GM18498 (cell line): ENCODE measurements around the gene FKBP1A.

Experiments
- ATAC-seq: cut with Tn5 transposase; IDR thresholded peaks from one replicate; pipeline ENCODE4 v1.9.1; 2021; ENCODE audit warnings: mild to moderate bottlenecking, moderate library complexity; ENCODE audit not compliant: unreplicated experiment

The FKBP1A gene

GRCh38 chr20:1322511-1323245, 70.2 kb downstream of the FKBP1A start:
- no peak for ATAC-seq

GRCh38 chr20:1321654-1321939, 71.3 kb downstream of the FKBP1A start:
- no peak for ATAC-seq

DNA sequence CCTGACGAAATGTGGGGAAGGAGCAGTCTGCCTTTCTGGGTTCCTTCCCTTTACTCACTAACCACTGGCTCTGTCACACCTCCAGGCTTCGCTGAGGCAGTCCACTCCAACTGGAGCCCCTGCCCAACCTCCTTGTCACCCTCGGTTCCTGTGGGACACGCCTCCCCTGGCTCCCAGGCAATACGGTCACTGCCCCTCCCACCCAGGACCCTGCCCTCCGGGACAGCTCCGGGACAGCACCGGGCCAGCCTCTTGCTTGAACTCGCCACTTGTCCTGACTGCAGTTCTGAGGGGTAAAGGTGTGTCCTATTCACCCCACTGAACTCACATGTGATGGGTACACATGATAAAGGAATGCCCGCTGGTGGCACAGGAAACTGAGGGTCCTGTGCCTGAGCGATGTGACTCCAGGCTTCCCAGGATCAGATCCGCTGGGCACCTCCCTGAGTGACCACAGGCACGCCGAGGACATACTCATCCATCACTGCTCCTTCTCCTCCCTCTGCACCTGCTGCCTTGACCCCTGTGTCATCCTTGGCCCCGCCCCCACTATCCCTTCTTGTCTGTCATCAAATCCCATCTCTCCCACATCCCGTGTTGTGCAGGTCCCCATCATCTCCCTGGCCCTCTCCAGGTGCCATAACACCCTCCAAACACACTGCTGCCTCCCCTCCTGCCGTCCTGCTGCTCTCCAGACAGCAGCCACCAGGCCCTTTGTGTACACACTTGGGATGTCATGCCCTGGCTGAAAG, 71.8 kb downstream of the FKBP1A start:
- no peak for ATAC-seq

DNA sequence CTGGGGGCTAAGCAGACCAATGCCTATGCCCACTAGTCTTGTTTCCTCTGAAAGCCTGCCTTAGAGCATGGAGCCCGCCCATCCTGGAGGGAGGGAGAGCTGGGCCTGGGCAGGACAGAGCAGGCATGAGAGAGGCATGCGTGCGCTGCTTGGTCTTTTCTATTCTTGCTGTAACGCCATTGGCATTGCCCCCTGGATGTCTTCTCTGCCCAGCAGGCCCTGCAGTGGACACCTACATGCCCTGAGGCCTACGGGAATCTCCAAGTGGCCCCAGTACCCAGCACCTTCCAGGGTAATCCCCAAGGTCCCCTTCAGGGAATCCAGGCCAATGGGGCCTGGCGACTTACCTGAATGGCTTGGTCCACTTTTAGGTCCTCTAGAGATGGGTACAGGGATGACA, 72.8 kb downstream of the FKBP1A start:
- ATAC-seq, result no peak

- no peak for ATAC-seq
These were observed 73.4 kb downstream of the FKBP1A start for GRCh38 chr20:1319462-1319861.

GRCh38 chr20:1319051-1319450, 73.8 kb downstream of the FKBP1A start:
- ATAC-seq, result no peak
